Measurements from ENCODE around the gene BSN.
A peak's percentile ranks its signal among the peaks of the same experiment; 100 is the strongest.
"Not testable (repeated sequence)": the region's sequence is repeated elsewhere in the genome, so short reads cannot be mapped to it uniquely, and the experiment has no call there.

BSN gene

GRCh38 chr3:49674497-49674983 lies 120.3 kb downstream of the BSN start:
- no peak for DNase-seq (ENCODE audit: low spot score)

DNA sequence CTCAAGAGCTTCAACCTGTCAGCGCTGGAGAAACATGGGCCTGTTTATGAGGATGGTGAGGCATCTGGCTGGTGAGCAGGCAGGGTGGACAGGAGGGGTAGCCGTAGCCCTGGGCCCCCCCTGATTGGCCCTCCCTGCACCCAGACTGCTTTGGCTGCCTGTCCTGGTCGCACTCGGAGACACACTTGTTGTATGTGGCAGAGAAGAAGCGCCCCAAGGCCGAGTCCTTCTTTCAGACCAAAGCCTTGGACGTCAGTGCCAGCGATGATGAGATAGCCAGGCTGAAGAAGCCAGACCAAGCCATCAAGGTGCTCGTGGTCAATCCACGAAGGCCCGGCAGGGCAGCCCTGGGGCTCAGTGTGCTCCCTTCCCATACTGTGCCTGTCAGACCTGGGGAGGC lies 121.6 kb downstream of the BSN start:
- DNase-seq (ENCODE audit: low spot score): no peak

- DNase-seq (ENCODE audit: low spot score): no peak
Observed at GRCh38 chr3:49680493-49681231, 126.4 kb downstream of the BSN start.

DNA sequence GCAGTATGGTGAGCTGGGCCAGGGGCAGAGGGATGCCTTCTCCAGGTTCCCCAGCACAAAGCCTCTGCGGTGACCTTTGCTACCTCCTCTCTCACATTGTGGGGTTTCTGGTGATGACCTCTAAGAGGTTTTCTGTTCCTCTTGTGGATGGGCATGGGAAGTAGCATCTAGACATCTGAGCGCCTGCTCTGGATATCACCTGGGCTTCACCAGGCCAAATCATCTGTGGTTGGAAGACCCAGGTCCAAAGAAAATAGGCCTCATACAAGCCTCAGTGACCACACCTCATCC lies 126.9 kb downstream of the BSN start:
- DNase-seq (ENCODE audit: low spot score): no peak

- no peak for DNase-seq (ENCODE audit: low spot score)
Observed at GRCh38 chr3:49681543-49681942, 127.3 kb downstream of the BSN start.

DNA sequence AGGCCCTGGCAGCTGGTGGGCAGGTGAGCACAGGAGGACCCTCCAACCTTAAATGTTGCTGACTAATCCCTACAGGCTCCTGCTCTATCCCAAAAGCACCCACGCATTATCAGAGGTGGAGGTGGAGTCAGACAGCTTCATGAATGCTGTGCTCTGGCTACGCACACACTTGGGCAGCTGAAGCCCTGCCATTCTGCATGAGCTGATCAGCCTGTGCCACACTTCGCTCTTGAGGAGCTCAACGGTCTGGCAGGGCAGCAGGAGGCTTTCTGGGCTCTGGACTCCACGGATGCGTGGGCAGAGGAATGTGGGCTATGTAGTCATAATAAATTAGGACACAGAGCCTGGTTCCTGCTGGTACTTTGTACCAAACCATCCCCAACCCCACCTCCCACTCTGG lies 128.9 kb downstream of the BSN start:
- DNase-seq (ENCODE audit: low spot score): no peak

DNA sequence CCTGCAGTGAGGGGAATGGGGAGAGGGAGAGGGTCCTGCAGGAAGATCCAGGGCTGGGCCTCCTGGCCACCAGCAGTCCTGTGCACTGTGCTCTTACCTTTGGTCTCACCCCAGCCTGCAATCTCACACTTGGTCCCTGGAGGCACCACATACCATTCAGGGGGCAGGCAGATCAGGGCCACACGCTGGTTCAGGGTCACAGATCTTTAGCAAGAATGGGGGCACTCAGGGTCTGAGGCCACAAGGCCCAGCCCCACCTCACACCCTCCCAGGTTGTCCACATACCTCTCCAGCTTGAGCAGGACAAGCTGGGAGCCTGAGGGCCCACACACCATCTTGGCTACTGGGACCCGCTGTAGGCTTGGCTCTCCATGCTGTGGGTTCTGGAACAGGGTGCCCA lies 130.2 kb downstream of the BSN start:
- DNase-seq (ENCODE audit: low spot score): not testable (repeated sequence)

DNA sequence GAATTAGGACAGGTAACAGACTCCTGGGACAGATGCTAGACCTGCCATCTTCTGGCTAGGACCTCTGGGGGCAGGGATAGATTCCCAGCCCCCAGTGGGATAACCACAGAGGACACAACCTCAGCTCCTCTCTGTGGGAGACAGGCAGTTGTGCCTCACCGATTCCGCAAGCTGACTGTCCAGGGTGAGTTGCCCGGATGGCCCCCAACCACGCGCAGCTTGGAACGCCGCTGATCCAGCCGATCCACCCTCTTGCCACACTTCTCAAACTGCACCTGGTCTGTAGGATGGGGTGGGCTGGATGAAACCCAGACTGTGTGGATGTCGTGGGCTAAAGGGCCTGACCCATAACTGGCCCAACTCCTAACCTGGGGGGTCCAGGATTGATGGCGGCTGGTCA lies 130.8 kb downstream of the BSN start:
- not testable (repeated sequence) for DNase-seq (ENCODE audit: low spot score)

DNA sequence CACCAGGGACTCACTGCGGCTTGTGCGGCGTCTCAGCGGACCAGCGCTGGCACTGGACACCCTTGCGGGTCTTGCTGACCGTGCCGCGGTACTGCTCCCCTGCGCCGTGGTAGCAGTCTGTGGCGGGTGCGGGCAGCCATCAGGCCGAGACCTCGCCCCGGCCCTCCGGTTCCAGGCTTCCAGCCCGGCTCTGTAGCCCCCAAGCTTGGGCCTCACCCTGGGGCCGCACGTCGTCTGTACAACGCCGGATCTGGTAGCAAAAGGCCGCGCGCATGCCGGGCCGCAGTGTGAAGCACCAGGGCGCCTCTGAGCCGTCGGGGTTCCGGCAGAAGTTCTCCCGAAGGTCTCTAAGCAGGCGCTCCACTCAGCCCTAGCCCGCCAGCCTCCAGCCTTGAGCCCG lies 131.6 kb downstream of the BSN start:
- DNase-seq (ENCODE audit: low spot score): not testable (repeated sequence)

DNA sequence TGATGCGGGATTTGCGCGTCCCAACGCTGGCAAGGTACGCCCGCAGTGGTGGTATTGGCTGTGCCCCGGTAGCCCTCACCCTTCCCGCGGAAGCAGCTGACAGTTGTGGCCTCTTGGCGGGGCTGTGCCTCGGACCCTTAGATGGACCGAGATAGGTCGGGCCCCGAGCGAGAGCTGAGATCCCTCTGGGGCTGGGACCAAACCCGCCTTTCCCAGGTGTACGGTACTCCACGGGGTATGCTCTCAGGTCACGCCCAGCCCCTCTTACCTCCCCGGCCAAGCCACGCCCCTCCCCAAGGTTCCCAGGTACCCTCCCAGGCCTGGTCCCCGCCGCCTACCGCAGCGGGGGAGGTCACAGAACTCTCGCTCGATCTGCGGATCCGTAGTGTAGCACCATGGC lies 132.1 kb downstream of the BSN start:
- not testable (repeated sequence) for DNase-seq (ENCODE audit: low spot score)

GRCh38 chr3:49686769-49687423 lies 132.6 kb downstream of the BSN start:
- DNase-seq (ENCODE audit: low spot score): not testable (repeated sequence)

- not testable (repeated sequence) for DNase-seq (ENCODE audit: low spot score)
Observed at GRCh38 chr3:49687424-49687795, 133.1 kb downstream of the BSN start.

DNA sequence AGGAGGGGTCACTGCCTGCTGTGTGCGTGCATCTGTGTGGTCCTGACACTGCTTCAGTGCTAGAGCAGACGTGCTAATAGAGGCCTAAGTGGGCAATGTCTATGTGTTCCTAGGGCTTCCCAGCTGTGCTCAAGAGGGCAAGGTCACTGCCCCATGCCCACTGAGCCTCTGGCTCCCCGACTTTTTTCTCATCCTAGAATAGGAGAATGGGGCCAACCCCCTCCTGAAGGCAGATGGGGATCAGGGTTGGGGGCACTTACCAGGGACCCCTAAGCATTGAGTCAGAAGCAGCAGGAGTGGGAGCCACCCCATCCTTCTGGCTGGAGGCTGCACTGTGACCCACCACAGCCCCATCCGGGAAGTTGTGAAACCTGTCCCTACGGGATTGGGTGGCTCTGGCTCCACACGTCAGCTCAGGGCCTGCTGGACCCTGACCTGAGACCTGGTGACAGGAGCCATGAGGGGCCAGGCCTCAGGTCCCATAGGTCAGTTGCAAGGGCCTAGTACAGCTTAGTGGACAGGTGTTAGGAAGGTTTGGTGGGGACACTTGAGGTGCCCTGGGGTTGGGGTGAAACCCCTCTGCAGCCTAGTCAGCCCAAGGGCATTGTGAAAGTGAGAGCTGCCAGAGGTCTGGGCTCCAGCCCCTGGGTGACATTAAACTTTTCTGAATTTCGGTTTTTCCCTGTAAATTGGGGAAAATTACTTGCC lies 134.2 kb downstream of the BSN start:
- not testable (repeated sequence) for DNase-seq (ENCODE audit: low spot score)

DNA sequence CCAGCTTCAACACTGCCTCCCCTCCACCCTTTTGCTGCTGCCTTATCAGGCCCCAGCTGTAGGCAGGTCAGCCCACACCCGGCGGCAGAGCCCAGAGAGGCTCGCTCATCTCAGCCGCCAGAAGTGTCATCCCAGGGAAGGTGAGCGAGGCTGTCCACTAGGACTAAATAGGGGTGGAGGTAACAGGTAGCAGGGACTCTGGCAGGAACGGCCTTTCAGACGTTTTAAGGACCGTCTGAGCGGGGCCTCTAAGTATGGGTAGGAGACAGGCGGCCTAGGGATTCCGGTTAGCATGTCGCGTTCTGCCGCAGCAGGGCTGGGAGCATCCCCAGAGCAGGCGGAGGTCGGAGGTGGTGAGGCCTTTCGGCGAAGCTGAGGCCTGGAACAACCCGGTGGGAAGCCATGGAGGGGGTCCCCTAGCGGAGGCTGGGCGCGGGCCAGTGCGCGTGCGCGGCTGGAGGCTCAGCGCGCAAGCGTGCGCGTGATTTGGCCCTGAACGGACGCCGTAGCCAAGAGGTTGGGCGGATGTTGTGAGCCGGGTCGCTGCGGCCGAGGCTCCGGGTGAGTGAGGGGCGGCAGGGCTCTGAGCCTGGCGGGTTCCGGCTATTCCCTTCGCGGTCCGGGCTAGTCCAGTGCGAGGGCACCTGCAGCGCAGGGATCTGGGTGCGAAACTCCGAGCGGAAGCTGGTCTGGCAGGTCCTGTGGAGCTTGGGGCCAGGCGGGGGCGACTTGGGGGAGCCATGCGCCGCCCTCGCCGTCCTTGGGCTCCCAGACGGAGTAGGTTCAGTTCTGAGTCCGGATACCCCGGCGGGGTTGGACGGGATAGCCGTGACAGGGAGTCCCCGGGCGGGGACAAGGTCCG lies 135.0 kb downstream of the BSN start, which contains the start of the genes MST1 and RNF123:
MST1 (minus strand) TSS at position 429 of the 862 bp plus-strand sequence. CDS start 783 bp downstream, outside the sequence.
RNF123 (plus strand) TSS at position 512 of the 862 bp plus-strand sequence. CDS start 1,609 bp downstream, outside the sequence.
- peak; percentile 93 for DNase-seq (ENCODE audit: low spot score)

- DNase-seq (ENCODE audit: low spot score): not testable (repeated sequence)
Observed at GRCh38 chr3:49689908-49690624, 135.8 kb downstream of the BSN start.

GRCh38 chr3:49690856-49691255 lies 136.6 kb downstream of the BSN start:
- DNase-seq (ENCODE audit: low spot score): not testable (repeated sequence)

GRCh38 chr3:49691481-49691880 lies 137.2 kb downstream of the BSN start:
- not testable (repeated sequence) for DNase-seq (ENCODE audit: low spot score)

GRCh38 chr3:49694409-49695070 lies 140.3 kb downstream of the BSN start:
- DNase-seq (ENCODE audit: low spot score): not testable (repeated sequence)

DNA sequence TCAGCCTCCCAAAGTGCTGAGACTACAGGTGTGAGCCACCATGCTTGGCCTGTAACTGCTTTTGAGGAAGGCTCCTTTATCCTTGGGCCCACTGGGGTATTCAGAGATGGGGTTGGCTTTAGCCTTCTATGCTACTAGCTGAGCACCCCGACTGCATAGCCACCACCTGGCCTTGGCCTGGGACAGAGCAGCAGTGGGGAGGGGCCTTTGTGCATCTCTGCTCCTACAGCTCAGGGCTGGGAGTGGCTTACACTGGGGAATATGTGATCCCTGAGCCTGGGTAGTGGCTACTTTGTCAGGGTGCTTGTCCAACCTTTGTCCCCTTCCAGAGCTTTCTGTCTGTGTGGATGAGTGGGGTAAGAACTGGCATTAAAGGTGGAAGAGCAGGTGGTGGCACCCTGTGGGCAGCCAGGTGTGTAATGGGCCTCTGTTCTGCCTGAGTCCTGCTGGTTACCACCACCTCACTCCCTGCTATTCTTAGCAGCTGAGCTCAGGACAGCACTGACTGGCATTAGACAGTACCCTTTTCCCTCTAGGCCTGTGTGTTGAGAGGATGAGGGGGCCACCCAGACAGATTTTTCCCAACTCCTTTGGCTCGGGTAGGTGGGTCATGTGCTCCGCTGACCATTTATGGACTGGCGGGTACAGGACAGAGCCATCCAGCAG lies 141.2 kb downstream of the BSN start:
- DNase-seq (ENCODE audit: low spot score): not testable (repeated sequence)

Data from AG08395 (cell line).